CD8-positive, alpha-beta memory T cell (primary cell): ENCODE measurements around the gene LAMA3. TPM values are rescaled to one million over a fixed set of nuclear protein-coding genes. Genes with fewer than 3 reads are reported as not detected.
A peak's percentile ranks its signal among the peaks of the same experiment; 100 is the strongest.

Experiments used
- CTCF ChIA-PET: fragments of 350-600 bp; sonication (Branson Sonifier 250); formaldehyde crosslinking; loops from one replicate; lab custom pipeline; 2021; ENCODE audit warnings: antibody characterized with exemption; lab: Charles Lee
- POLR2A ChIA-PET: fragments of 350-600 bp; sonication (Branson Sonifier 250); formaldehyde crosslinking; loops from one replicate; lab custom pipeline; 2021; ENCODE audit warnings: antibody characterized with exemption; lab: Charles Lee
- DNase-seq, 5 donors: peaks; one replicate each; pipeline versions ENCODE4 v3.0.0 to v3.0.0-alpha.2; 2020 to 2022; ENCODE audit warnings: mixed read lengths in 1 of 5
- H3K27ac ChIP-seq: one replicate; pipeline ENCODE4 v1.7.0; 2013; ENCODE audit warnings: low read depth, mild to moderate bottlenecking, low read length, moderate library complexity
- H3K27me3 ChIP-seq: 2 replicates; pipeline ENCODE4 v1.7.0; 2013; ENCODE audit warnings: low read length, mild to moderate bottlenecking; ENCODE audit not compliant: insufficient read depth, poor library complexity, severe bottlenecking
- H3K36me3 ChIP-seq: 2 replicates; pipeline ENCODE4 v1.7.0; 2013; ENCODE audit warnings: mild to moderate bottlenecking, low read length, moderate library complexity; ENCODE audit not compliant: insufficient read depth
- H3K4me1 ChIP-seq: 2 replicates; pipeline ENCODE4 v1.7.0; 2013; ENCODE audit warnings: mild to moderate bottlenecking, low read length, moderate library complexity; ENCODE audit not compliant: insufficient read depth
- H3K4me3 ChIP-seq: 2 replicates; pipeline ENCODE4 v1.7.0; 2013; ENCODE audit warnings: mild to moderate bottlenecking, low read length
- H3K9me3 ChIP-seq: 2 replicates; pipeline ENCODE4 v1.7.0; 2013; ENCODE audit warnings: mild to moderate bottlenecking, low read length
- H3K27ac Mint-ChIP-seq, 8 donors: one replicate each; pipeline ENCODE4 v1.8.0; 2020 to 2021; ENCODE audit warnings: mixed read lengths in 8 of 8, mild to moderate bottlenecking in 6 of 8, inconsistent platforms in 3 of 8, moderate library complexity in 3 of 8
- H3K27me3 Mint-ChIP-seq, 2 donors: one replicate each; pipeline ENCODE4 v1.8.0; 2020 to 2021; ENCODE audit warnings: mixed read lengths in 2 of 2, mild to moderate bottlenecking in 1 of 2, moderate library complexity in 1 of 2
- H3K36me3 Mint-ChIP-seq, 3 donors: one replicate each; pipeline ENCODE4 v1.8.0; 2020 to 2021; ENCODE audit warnings: mixed read lengths in 3 of 3, inconsistent platforms in 1 of 3, mild to moderate bottlenecking in 1 of 3
- H3K4me1 Mint-ChIP-seq, 3 donors: one replicate each; pipeline ENCODE4 v1.8.0; 2020 to 2021; ENCODE audit warnings: mixed read lengths in 3 of 3, inconsistent platforms in 1 of 3, mild to moderate bottlenecking in 1 of 3
- H3K4me3 Mint-ChIP-seq, 7 donors: one replicate each; pipeline ENCODE4 v1.8.0; 2020 to 2021; ENCODE audit warnings: mixed read lengths in 7 of 7, mild to moderate bottlenecking in 6 of 7, moderate library complexity in 4 of 7, inconsistent platforms in 2 of 7
- H3K9me3 Mint-ChIP-seq, 5 donors: one replicate each; pipeline ENCODE4 v1.8.0; 2020 to 2022; ENCODE audit warnings: mixed read lengths in 5 of 5, mild to moderate bottlenecking in 3 of 5, moderate library complexity in 2 of 5, inconsistent platforms in 1 of 5
- polyA plus RNA-seq: library from polyadenylated mRNA; unstranded; fragments of 300-500 nt; fragmentation: Illumina TruSeq; gene quantifications from one replicate; pipeline ENCODE4 v1.2.3, GENCODE V29; 2021
- total RNA-seq, 2 experiments: library from RNA; stranded (reverse); gene quantifications; one replicate each; pipeline ENCODE4 v1.2.3, GENCODE V29; 2021

LAMA3 gene
- total and polyA plus RNA-seq, 3 experiments from 2014 or later = 0.47 TPM; not detected in 2

DNA sequence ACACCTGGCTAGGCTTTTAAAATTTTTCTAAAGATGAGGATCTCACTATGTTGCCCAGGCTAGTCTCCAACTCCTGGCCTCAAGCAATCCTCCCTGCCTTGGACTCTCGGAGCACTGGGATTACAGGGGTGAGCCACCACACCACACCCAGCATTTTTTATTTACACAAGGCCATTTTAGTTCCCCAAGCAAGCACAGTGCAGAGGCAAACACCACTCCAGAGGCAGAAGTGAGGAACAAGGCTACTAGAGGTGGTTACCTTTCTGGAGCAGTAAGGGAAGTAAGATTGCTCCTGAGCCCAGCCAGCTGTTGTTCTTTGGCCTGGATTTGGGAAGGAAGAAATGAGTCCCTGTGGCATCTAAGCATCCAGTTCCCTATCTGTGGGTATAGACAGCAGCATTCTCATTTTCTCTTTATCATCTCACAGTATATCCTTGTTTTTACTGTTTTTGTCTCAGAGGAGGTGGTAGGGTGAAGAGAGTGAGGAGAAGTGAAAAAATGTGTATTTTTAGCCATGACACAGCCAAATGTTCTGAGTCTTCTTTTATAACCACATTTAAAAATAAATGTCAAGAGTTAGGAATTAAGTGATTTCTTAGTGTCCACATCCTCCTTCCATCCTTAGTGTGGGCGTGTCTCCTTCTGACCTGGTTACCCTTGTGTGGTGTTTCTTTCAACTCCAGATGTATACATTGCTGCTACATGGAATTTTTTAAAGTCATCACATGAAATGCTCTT, 314.8 kb downstream of the LAMA3 start:
- Mint-ChIP-seq H3K4me1 (peaks cover 79 to 90% (median 84%) of the 10 kb centered on the region in 3 donors), H3K27ac (peak overlapping the region; percentile 71 to 97 (median 96)), H3K9me3 (no peaks in the 10 kb centered on the region), H3K36me3 (peaks cover 0 to 13% (median 2%) of the 10 kb centered on the region in 3 donors), H3K27me3 (peaks cover 0 to 2% of the 10 kb centered on the region in 2 donors), H3K4me3 (peak overlapping the region in 6 of 7 donors; percentile 35 to 63 (median 44))
- Histone ChIP-seq H3K27me3 (no peaks in the 10 kb centered on the region), H3K4me3 (no peak overlapping the region), H3K27ac (no peak overlapping the region), H3K36me3 (no peaks in the 10 kb centered on the region), H3K4me1 (peaks cover 81% of the 10 kb centered on the region), H3K9me3 (no peaks in the 10 kb centered on the region)
- POLR2A ChIA-PET = no interaction called here
- DNase-seq = no peak
- CTCF ChIA-PET = interaction anchor here (0.8 to 1.5 kb wide), 3 partner anchors 11 to 39 kb away, joined by 3 read pairs; partner anchors contain the start of gene TTC39C

Other genes with a start within 250 kb of the LAMA3 start
- gene RIOK3, start 236.2 kb upstream of the LAMA3 start, total RNA-seq = 10 to 100 TPM; 55.3 to 56.4 TPM
- gene RIOK3, start 236.2 kb upstream of the LAMA3 start, polyA plus RNA-seq = 41.6 TPM
- gene RMC1, start 185.9 kb upstream of the LAMA3 start, total RNA-seq = 10 to 100 TPM; 45.5 to 47.7 TPM
- 41.3 TPM for gene RMC1, start 185.9 kb upstream of the LAMA3 start, polyA plus RNA-seq
- gene NPC1, start 102.9 kb upstream of the LAMA3 start, total RNA-seq = 10 to 100 TPM; 33.9 to 34.3 TPM
- gene NPC1, start 102.9 kb upstream of the LAMA3 start, polyA plus RNA-seq = 40.9 TPM
- not detected for gene ANKRD29, start 26.5 kb upstream of the LAMA3 start, total RNA-seq
- gene ANKRD29, start 26.5 kb upstream of the LAMA3 start, polyA plus RNA-seq = not detected